GM12878 (cell line): ENCODE data around the gene LMF1.

ENCODE experiments used
- ATF2 ChIP-seq: IDR thresholded peaks from 2 replicates; pipeline ENCODE4 v1.6.1; 2012; ENCODE audit warnings: low read length, inconsistent platforms
- CEBPZ ChIP-seq: fragments of 150-350 bp; IDR thresholded peaks from 2 replicates; pipeline ENCODE4 v1.6.1; 2016; ENCODE audit warnings: low read depth, low read length
- CTCF ChIP-seq, 3 experiments: IDR thresholded peaks in 2 of 3; conservative IDR thresholded peaks in 1 of 3; 2 replicates each; pipeline ENCODE4 v1.5.1; 2011; ENCODE audit warnings: low read depth in 3 of 3, low read length in 3 of 3, mild to moderate bottlenecking in 3 of 3, control low read depth in 2 of 3, moderate library complexity in 2 of 3, inconsistent platforms in 1 of 3, mixed read lengths in 1 of 3; ENCODE audit not compliant: control insufficient read depth in 2 of 3, insufficient read depth in 1 of 3; ENCODE audit errors: extremely low read depth in 1 of 3
- POLR2A ChIP-seq: IDR thresholded peaks from 2 replicates; pipeline ENCODE4 v1.6.1; 2011; ENCODE audit warnings: low read depth, mild to moderate bottlenecking, low read length
- TAF1 ChIP-seq: IDR thresholded peaks from 2 replicates; pipeline ENCODE4 v1.6.1; 2011; ENCODE audit warnings: mild to moderate bottlenecking, low read depth, low read length, borderline replicate concordance

GRCh38 chr16:853981-854807 lies 116.6 kb downstream of the LMF1 start:
- TF ChIP-seq POLR2A (no peak), CEBPZ (no peak), ATF2 (no peak), TAF1 (no peak), CTCF (IDR thresholded peaks at IDR 0.05 in 2 of 3, conservative IDR thresholded peaks at IDR 0.05 in 1 of 3; ENCODE audit: control insufficient read depth in 2 of 3, extremely low read depth in 1 of 3, insufficient read depth in 1 of 3, low read depth in 3 of 3, low read length in 3 of 3) (no peak)
